Hepatocyte (in vitro differentiated cells): Measurements from ENCODE around the gene GABPA. TPM values are rescaled to one million over a fixed set of nuclear protein-coding genes. Genes with fewer than 3 reads are reported as not detected.
A peak's percentile ranks its signal among the peaks of the same experiment; 100 is the strongest.

Experiments
- DNase-seq: peaks from one replicate; pipeline ENCODE4 v3.0.0-alpha.2; 2016; ENCODE audit warnings: low spot score
- H2AFZ ChIP-seq: fragments of 200-600 bp; sonication (generic); 2 replicates; pipeline ENCODE4 v1.6.0; 2016; ENCODE audit warnings: antibody characterized with exemption, mild to moderate bottlenecking
- H3K27ac ChIP-seq: fragments of 200-600 bp; sonication (generic); 2 replicates; pipeline ENCODE4 v1.5.1; 2016; ENCODE audit warnings: mild to moderate bottlenecking
- H3K27me3 ChIP-seq: fragments of 200-600 bp; sonication (generic); 2 replicates; pipeline ENCODE4 v1.6.1; 2016
- H3K36me3 ChIP-seq: fragments of 200-600 bp; sonication (generic); replicated peaks from 2 replicates; pipeline ENCODE4 v1.5.1; 2016; ENCODE audit warnings: low read depth; ENCODE audit not compliant: insufficient read depth
- H3K4me1 ChIP-seq: fragments of 200-600 bp; sonication (generic); 2 replicates; pipeline ENCODE4 v1.5.1; 2016; ENCODE audit warnings: mild to moderate bottlenecking, moderate library complexity; ENCODE audit not compliant: insufficient read depth
- H3K4me2 ChIP-seq: fragments of 200-600 bp; sonication (generic); 2 replicates; pipeline ENCODE4 v1.6.0; 2016
- H3K4me3 ChIP-seq: fragments of 200-600 bp; sonication (generic); 2 replicates; pipeline ENCODE4 v1.5.1; 2016; ENCODE audit warnings: mild to moderate bottlenecking
- H3K79me2 ChIP-seq: fragments of 200-600 bp; sonication (generic); 2 replicates; pipeline ENCODE4 v1.6.0; 2017; ENCODE audit warnings: mild to moderate bottlenecking
- H3K9me2 ChIP-seq: fragments of 200-600 bp; sonication (generic); replicated peaks from 2 replicates; pipeline ENCODE4 v1.6.0; 2017; ENCODE audit warnings: mild to moderate bottlenecking; ENCODE audit not compliant: insufficient read depth
- H3K9me3 ChIP-seq: fragments of 200-600 bp; sonication (generic); 2 replicates; pipeline ENCODE4 v1.5.1; 2016; ENCODE audit warnings: low read depth, mild to moderate bottlenecking
- H4K20me1 ChIP-seq: fragments of 200-600 bp; sonication (generic); 2 replicates; pipeline ENCODE4 v1.6.0; 2016; ENCODE audit warnings: mild to moderate bottlenecking; ENCODE audit not compliant: insufficient read depth, poor library complexity, severe bottlenecking
- CTCF ChIP-seq: fragments of 200-600 bp; sonication (generic); IDR thresholded peaks from 2 replicates; pipeline ENCODE4 v1.5.1; 2016; ENCODE audit warnings: antibody characterized with exemption, mild to moderate bottlenecking; ENCODE audit not compliant: poor library complexity
- EZH2 ChIP-seq: fragments of 200-600 bp; sonication (generic); IDR thresholded peaks from 2 replicates; pipeline ENCODE4 v1.6.1; 2016; ENCODE audit warnings: antibody characterized with exemption, mild to moderate bottlenecking, borderline replicate concordance
- EZH2phosphoT487 ChIP-seq: fragments of 200-600 bp; sonication (generic); IDR thresholded peaks from one replicate; pipeline ENCODE4 v1.6.1; 2018; ENCODE audit warnings: antibody characterized with exemption, mild to moderate bottlenecking, low read depth, moderate library complexity; ENCODE audit not compliant: unreplicated experiment, severe bottlenecking
- WGBS: methylation state at CpG from one replicate; pipeline ENCODE4 v1.1.6; 2016; ENCODE audit warnings: low lambda C conversion rate; ENCODE audit errors: missing lambda C conversion rate; 5-methylcytosine and 5-hydroxymethylcytosine counted together
- polyA plus RNA-seq: library from polyadenylated mRNA; unstranded; fragments of >200 nt; fragmentation: Nextera tagmentation; extraction: Ambion mirVana; gene quantifications from 2 replicates; pipeline ENCODE4 v1.2.1, GENCODE V29; 2016
- total RNA-seq: library from RNA; depleted of rRNA; stranded (reverse); fragments of >200 nt; gene quantifications from 2 replicates; pipeline ENCODE4 v1.2.3, GENCODE V29; 2014

GABPA gene
- total and polyA plus RNA-seq, 2 experiments from 2014 or later = 10.7 to 29.8 TPM

GRCh38 chr21:25701529-25701928, 33.2 kb upstream of the GABPA start:
- DNase-seq = no peak
- no peak overlapping the region for H3K4me2 ChIP-seq
- WGBS = 69% methylated on average over 4 of the region's 4 CpGs
- H3K4me1 ChIP-seq = no peaks in the 10 kb centered on the region
- no peaks in the 10 kb centered on the region for H3K9me2 ChIP-seq
- no peaks in the 10 kb centered on the region for H3K9me3 ChIP-seq
- no peak overlapping the region for H3K4me3 ChIP-seq
- no peaks in the 10 kb centered on the region for H3K27me3 ChIP-seq
- no peaks in the 10 kb centered on the region for H3K79me2 ChIP-seq
- H3K36me3 ChIP-seq = no peaks in the 10 kb centered on the region
- H3K27ac ChIP-seq = no peak overlapping the region
- no peak overlapping the region for H2AFZ ChIP-seq
- no peak for TF ChIP-seq EZH2phosphoT487
- TF ChIP-seq EZH2 = no peak
- TF ChIP-seq CTCF = no peak
- H4K20me1 ChIP-seq = no peaks in the 10 kb centered on the region

GRCh38 chr21:25708467-25709065, 26.2 kb upstream of the GABPA start:
- no peaks in the 10 kb centered on the region for H3K4me1 ChIP-seq
- H3K36me3 ChIP-seq = no peaks in the 10 kb centered on the region
- no peak overlapping the region for H3K4me3 ChIP-seq
- H4K20me1 ChIP-seq = no peaks in the 10 kb centered on the region
- WGBS = 57% methylated on average over 7 of the region's 7 CpGs
- DNase-seq = peak; percentile 47
- TF ChIP-seq CTCF (peak; percentile 79), EZH2 (no peak)
- H3K79me2 ChIP-seq = no peaks in the 10 kb centered on the region
- H3K9me3 ChIP-seq = no peaks in the 10 kb centered on the region
- no peaks in the 10 kb centered on the region for H3K27me3 ChIP-seq
- H2AFZ ChIP-seq = no peak overlapping the region
- no peak overlapping the region for H3K27ac ChIP-seq
- no peak overlapping the region for H3K4me2 ChIP-seq
- H3K9me2 ChIP-seq = no peaks in the 10 kb centered on the region

GRCh38 chr21:25709684-25710265, 25.0 kb upstream of the GABPA start:
- Histone ChIP-seq H3K27ac (no peak overlapping the region), H3K27me3 (no peaks in the 10 kb centered on the region), H3K4me2 (no peak overlapping the region), H4K20me1 (no peaks in the 10 kb centered on the region), H3K4me3 (no peak overlapping the region), H3K36me3 (no peaks in the 10 kb centered on the region), H3K4me1 (no peaks in the 10 kb centered on the region), H3K79me2 (no peaks in the 10 kb centered on the region), H3K9me2 (no peaks in the 10 kb centered on the region), H3K9me3 (no peaks in the 10 kb centered on the region), H2AFZ (no peak overlapping the region)
- 90% methylated on average over 5 of the region's 5 CpGs for WGBS
- no peak for DNase-seq
- TF ChIP-seq EZH2 = no peak
- no peak for TF ChIP-seq CTCF
- TF ChIP-seq EZH2phosphoT487 = no peak
